HG03280 (cell line): Measurements from ENCODE around the gene SPC25.

Experiments used
- ATAC-seq: cut with Tn5 transposase; IDR thresholded peaks from one replicate; pipeline ENCODE4 v1.9.1; 2021; ENCODE audit warnings: mild to moderate bottlenecking, moderate library complexity; ENCODE audit not compliant: unreplicated experiment

SPC25 gene

DNA sequence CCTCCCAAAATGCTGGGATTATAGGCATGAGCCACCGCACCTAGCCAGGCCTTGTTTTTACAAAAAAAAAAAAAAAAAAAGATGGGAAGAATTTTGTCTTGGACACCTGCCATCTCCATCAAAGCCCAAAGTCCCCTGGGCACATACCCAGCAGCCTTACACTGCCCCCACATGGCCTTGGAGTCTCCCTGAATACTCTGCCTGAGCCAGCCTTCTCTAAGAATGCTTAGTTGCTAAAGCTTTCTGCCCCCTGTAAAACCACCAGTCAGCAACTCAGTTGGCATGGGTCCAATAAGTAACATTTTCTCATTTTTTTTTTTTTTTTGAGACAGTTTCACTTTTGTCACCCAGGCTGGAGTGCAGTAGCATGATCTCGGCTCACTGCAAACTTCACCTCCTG is 40.6 kb downstream of the SPC25 start:
- ATAC-seq, result no peak

DNA sequence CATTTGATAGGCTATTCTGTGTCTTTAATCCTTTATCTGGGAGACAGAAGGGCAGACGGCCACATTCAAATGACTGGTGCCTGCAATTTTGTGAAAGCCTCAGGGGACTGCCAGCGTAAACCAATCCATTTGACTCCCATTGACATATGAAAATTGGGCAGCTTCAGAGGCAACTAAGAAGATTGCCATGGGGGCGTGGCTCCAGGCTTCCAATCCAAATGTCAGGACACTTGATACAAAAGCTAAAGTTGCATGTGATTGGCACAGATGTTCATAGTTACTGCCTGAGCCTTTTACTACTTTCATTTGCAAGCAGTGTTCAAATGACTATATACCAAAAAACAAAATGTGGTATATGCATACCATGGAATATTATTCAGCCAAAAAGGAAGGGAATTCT is 42.0 kb downstream of the SPC25 start:
- no peak for ATAC-seq

- no peak for ATAC-seq
Observed at GRCh38 chr2:168843253-168843652, 47.0 kb downstream of the SPC25 start.

DNA sequence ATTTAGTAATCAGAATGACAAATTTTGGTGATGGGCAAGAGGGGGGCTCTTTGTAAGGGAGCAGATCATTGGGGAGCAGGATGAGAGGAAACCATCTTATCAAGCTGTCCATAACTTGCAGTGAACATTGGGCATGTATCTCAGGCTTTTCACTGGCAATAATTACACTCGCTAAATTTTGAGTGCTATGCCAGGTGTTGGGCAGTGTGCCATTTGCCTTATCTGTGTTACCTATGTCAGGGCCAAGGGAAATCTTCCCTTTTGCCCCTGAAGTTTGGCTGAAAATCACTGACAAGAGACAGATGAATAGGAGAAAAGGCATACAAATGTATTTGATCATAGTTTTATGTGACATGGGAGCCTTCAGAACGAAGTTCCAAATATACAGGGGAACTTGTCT is 48.8 kb downstream of the SPC25 start:
- ATAC-seq, result no peak

- ATAC-seq, result no peak
Observed at GRCh38 chr2:168835969-168836368, 54.3 kb downstream of the SPC25 start.

DNA sequence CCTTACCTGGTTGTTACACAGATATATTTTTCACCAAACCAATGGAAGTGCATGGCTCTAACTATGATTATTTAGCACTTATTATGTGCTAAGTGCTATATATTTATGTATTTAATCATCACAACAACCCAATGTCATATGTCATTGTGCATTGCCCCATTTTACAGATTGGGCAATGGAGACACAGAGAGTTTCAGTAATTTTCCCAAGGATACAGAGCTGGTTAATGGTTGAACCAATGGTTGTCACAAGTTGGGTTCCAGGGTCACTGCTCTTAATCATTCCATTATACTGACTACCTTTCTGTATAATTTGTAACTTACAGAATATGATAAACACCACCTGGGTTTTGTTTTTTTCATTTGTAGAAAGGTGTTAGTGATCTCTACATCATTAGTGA is 58.6 kb downstream of the SPC25 start:
- no peak for ATAC-seq

DNA sequence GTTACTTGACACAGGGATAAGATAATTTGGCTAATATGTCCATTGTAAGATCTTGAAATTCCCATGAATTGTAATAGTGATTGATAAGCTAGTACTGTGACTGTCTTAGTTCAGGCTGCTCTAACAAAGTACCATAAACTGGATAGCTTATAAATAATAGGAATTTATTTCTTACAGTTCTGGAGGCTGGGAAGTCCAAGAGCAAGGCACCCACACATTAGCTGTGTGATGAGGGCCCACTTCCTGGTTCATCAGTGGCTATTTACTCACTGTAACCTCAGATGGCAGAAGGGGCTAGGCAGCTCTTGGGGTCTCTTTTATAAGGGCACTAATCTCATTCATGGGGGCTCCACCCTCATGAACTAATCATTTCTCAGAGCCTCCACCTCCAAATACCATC is 59.3 kb downstream of the SPC25 start:
- ATAC-seq, result no peak

GRCh38 chr2:168825126-168825525 is 65.1 kb downstream of the SPC25 start:
- no peak for ATAC-seq

- ATAC-seq, result no peak
Observed at GRCh38 chr2:168821992-168822391, 68.2 kb downstream of the SPC25 start.

GRCh38 chr2:168821577-168821976 is 68.7 kb downstream of the SPC25 start:
- no peak for ATAC-seq
